GM12864 (cell line): Measurements from ENCODE around the gene STARD6.

ENCODE experiments used
- DNase-seq: peaks from one replicate; pipeline ENCODE4 v3.0.0-alpha.2; 2011; ENCODE audit warnings: low read depth
- H3K4me3 ChIP-seq: 2 replicates; pipeline ENCODE4 v1.5.1; 2011; ENCODE audit warnings: mild to moderate bottlenecking, low read depth, low read length, control low read depth
- CTCF ChIP-seq: IDR thresholded peaks from 2 replicates; pipeline ENCODE4 v1.5.1; 2011; ENCODE audit warnings: low read depth, mild to moderate bottlenecking, moderate library complexity, low read length, control low read depth, inconsistent platforms; ENCODE audit errors: missing control alignments

Gene STARD6

GRCh38 chr18:54381640-54382039, 24.0 kb upstream of the STARD6 start:
- H3K4me3 ChIP-seq = no peak overlapping the region
- TF ChIP-seq CTCF = no peak
- DNase-seq = no peak

- DNase-seq = no peak
- TF ChIP-seq CTCF = no peak
Observed at GRCh38 chr18:54378057-54378456, 20.4 kb upstream of the STARD6 start.

GRCh38 chr18:54360406-54360805, 2.7 kb upstream of the STARD6 start:
- no peak overlapping the region for H3K4me3 ChIP-seq
- DNase-seq = no peak
- TF ChIP-seq CTCF = no peak

More at GRCh38 chr18:54378057-54378456, 20.4 kb upstream of the STARD6 start:
- no peak overlapping the region for H3K4me3 ChIP-seq

- peak overlapping the region; percentile 85; the same call in 1 of the 2 replicates for H3K4me3 ChIP-seq
- no peak for TF ChIP-seq CTCF
- no peak for DNase-seq
Observed at GRCh38 chr18:54359233-54359632, 1.6 kb upstream of the STARD6 start.

- DNase-seq = no peak
- peak overlapping the region; percentile 85 for H3K4me3 ChIP-seq
- TF ChIP-seq CTCF = no peak
Observed at GRCh38 chr18:54358495-54359040, 910 bp upstream of the STARD6 start.

- TF ChIP-seq CTCF = no peak
- no peak for DNase-seq
- H3K4me3 ChIP-seq = peak overlapping the region; percentile 85
Observed at GRCh38 chr18:54357082-54357659, 487 bp downstream of the STARD6 start.

GRCh38 chr18:54351186-54351585, 6.5 kb downstream of the STARD6 start:
- TF ChIP-seq CTCF = no peak
- DNase-seq = no peak
- H3K4me3 ChIP-seq = no peak overlapping the region
